GM19455 (cell line): Measurements from ENCODE around the gene KCNJ14.
A peak's percentile ranks its signal among the peaks of the same experiment; 100 is the strongest.

Source experiments
- ATAC-seq: cut with Tn5 transposase; IDR thresholded peaks from one replicate; pipeline ENCODE4 v1.9.1; 2021; ENCODE audit not compliant: unreplicated experiment

KCNJ14 gene

GRCh38 chr19:48455171-48455907 lies at the start of gene KCNJ14:
Gene KCNJ14 (plus strand): TSS chr19:48455574. CDS start chr19:48461725, 6,151 bp downstream.
- no peak for ATAC-seq

GRCh38 chr19:48405850-48406249 lies 49.5 kb upstream of the KCNJ14 start:
- no peak for ATAC-seq

GRCh38 chr19:48413879-48414587 lies 41.3 kb upstream of the KCNJ14 start:
- no peak for ATAC-seq

- no peak for ATAC-seq
These were observed 40.0 kb upstream of the KCNJ14 start for GRCh38 chr19:48415395-48415794.

- no peak for ATAC-seq
These were observed 39.6 kb upstream of the KCNJ14 start for GRCh38 chr19:48415806-48416221.

GRCh38 chr19:48417421-48417820 lies 38.0 kb upstream of the KCNJ14 start:
- ATAC-seq, result no peak

- no peak for ATAC-seq
These were observed 36.9 kb upstream of the KCNJ14 start for GRCh38 chr19:48418317-48419064.

GRCh38 chr19:48419158-48419920 lies 36.0 kb upstream of the KCNJ14 start:
- peak; percentile 59 for ATAC-seq

- ATAC-seq, result no peak
These were observed 33.8 kb upstream of the KCNJ14 start for GRCh38 chr19:48421548-48421947.

GRCh38 chr19:48424694-48425219 lies 30.6 kb upstream of the KCNJ14 start:
- ATAC-seq, result no peak

GRCh38 chr19:48428670-48429069 lies 26.7 kb upstream of the KCNJ14 start:
- ATAC-seq, result no peak

GRCh38 chr19:48433337-48433736 lies 22.0 kb upstream of the KCNJ14 start:
- no peak for ATAC-seq

- no peak for ATAC-seq
These were observed 18.8 kb upstream of the KCNJ14 start for GRCh38 chr19:48436586-48436985.

GRCh38 chr19:48441360-48442050 lies 13.9 kb upstream of the KCNJ14 start:
- ATAC-seq, result no peak

- no peak for ATAC-seq
These were observed 13.0 kb upstream of the KCNJ14 start for GRCh38 chr19:48442116-48443035.

- no peak for ATAC-seq
These were observed 12.1 kb upstream of the KCNJ14 start for GRCh38 chr19:48443256-48443655.

- ATAC-seq, result no peak
These were observed 11.6 kb upstream of the KCNJ14 start for GRCh38 chr19:48443731-48444128.

- ATAC-seq, result no peak
These were observed 11.0 kb upstream of the KCNJ14 start for GRCh38 chr19:48444129-48444935.

GRCh38 chr19:48444936-48445200 lies 10.5 kb upstream of the KCNJ14 start:
- no peak for ATAC-seq
